Upper lobe of left lung (tissue), 4 donors: ENCODE results near the gene RNF214.
"Not testable (repeated sequence)": the region's sequence is repeated elsewhere in the genome, so short reads cannot be mapped to it uniquely, and the experiment has no call there.

Experiments
- EP300 ChIP-seq, 4 donors: sonication (generic); formaldehyde crosslinking; IDR thresholded peaks; one replicate each; pipeline ENCODE4 v1.5.1; 2017; ENCODE audit warnings: antibody characterized with exemption in 4 of 4, control low read depth in 2 of 4
- POLR2A ChIP-seq, 4 donors: fragments of 450-650 bp; IDR thresholded peaks; one replicate each; pipeline ENCODE4 v1.5.1; 2016 to 2017; ENCODE audit warnings: antibody characterized with exemption in 4 of 4, mild to moderate bottlenecking in 2 of 4
- TF ChIP-seq, protein P1 (sequence below), 6 experiments: fragments of 450-650 bp in 4 of 6; fragments of 200-600 bp in 2 of 6; sonication (generic) in 2 of 6; IDR thresholded peaks; one replicate each; pipeline ENCODE4 v1.5.1; 2016 to 2019; ENCODE audit warnings: antibody characterized with exemption in 6 of 6

DNA sequence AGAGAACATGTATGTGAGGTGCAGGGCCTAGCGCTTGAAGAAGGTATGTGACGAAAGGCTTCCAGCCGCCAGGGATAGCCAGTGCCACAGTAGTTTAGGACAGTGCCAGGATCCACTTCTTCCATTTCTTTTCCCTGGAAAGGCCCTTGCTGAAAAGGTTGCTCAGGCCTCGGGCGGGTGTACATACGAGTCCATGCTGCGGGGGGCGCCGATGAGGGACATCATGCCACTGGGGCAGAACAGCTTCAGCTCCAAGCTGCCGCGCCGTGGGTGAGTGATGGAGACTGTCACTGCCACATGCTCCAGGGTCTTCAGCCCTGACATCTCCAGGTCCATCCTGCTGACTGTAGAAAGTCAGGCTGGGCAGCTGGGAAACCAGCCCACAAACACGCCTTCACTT, 23.8 kb upstream of the RNF214 start:
- not testable (repeated sequence) for TF ChIP-seq EP300, POLR2A (IDR thresholded peaks at IDR 0.05)
- TF ChIP-seq, protein P1, sequence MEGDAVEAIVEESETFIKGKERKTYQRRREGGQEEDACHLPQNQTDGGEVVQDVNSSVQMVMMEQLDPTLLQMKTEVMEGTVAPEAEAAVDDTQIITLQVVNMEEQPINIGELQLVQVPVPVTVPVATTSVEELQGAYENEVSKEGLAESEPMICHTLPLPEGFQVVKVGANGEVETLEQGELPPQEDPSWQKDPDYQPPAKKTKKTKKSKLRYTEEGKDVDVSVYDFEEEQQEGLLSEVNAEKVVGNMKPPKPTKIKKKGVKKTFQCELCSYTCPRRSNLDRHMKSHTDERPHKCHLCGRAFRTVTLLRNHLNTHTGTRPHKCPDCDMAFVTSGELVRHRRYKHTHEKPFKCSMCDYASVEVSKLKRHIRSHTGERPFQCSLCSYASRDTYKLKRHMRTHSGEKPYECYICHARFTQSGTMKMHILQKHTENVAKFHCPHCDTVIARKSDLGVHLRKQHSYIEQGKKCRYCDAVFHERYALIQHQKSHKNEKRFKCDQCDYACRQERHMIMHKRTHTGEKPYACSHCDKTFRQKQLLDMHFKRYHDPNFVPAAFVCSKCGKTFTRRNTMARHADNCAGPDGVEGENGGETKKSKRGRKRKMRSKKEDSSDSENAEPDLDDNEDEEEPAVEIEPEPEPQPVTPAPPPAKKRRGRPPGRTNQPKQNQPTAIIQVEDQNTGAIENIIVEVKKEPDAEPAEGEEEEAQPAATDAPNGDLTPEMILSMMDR (IDR thresholded peaks at IDR 0.05), result not testable (repeated sequence)
